Measurements from ENCODE around the gene TEAD3. TPM values are rescaled to one million over a fixed set of nuclear protein-coding genes. Genes with fewer than 3 reads are reported as not detected.
A peak's percentile ranks its signal among the peaks of the same experiment; 100 is the strongest.

TEAD3 gene
- total RNA-seq, 4 donors from 2014 or later: 13.7 to 33.5 (median 29.3) TPM

DNA sequence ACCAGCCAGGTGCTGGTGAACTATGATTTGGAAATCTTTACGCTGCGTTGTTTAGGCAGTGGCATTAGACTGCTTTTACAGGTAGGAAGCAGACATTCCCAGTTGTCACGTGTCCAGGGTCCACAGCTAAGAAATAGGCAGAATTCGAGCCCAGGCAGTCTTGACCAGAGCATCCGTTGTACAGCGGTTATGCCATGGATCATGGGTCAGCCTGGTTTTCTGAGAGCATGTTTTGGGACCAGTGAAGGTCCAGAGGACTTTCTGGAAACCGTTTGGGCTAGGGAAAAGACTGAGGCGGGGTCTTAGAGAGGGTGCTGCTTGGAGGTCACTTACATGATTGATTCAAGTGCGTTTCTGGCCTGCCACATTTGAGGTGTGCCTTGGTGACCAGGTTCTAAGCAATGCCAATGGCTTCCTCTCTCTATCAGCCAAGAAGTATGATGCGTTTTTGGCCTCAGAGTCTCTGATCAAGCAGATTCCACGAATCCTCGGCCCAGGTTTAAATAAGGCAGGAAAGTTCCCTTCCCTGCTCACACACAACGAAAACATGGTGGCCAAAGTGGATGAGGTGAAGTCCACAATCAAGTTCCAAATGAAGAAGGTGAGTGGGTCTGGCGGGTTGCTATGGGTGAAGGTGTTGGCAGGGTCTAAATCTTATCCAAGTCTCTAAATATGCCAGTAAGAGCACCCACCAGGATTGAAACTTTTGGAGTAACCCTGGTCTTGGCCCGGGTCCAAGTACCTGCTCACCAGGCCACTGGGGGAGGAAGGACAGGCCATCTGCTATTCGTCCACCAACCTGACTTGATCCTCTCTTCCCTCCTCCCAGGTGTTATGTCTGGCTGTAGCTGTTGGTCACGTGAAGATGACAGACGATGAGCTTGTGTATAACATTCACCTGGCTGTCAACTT lies 26.9 kb downstream of the TEAD3 start:
- intact Hi-C loops (cut with DNase I): no loop called here
- H3K4me1 ChIP-seq: peaks cover 21 to 62% (median 25%) of the 10 kb centered on the region in 3 donors
- H3K4me3 ChIP-seq: peak overlapping the region; percentile 64 to 91 (median 74)
- H3K27ac ChIP-seq: peak overlapping the region; percentile 91 to 93 (median 92)
- no peaks in the 10 kb centered on the region for H3K27me3 ChIP-seq
- peaks cover 12 to 80% (median 16%) of the 10 kb centered on the region in 3 donors for H3K36me3 ChIP-seq
- 15 to 28% methylated on average over 15 to 18 of the region's 18 CpGs for WGBS, 2 donors
- H3K9me3 ChIP-seq: no peaks in the 10 kb centered on the region
- DNase-seq: no peak
- TF ChIP-seq POLR2A (IDR thresholded peaks at IDR 0.05): no peak
- TF ChIP-seq, protein P1, sequence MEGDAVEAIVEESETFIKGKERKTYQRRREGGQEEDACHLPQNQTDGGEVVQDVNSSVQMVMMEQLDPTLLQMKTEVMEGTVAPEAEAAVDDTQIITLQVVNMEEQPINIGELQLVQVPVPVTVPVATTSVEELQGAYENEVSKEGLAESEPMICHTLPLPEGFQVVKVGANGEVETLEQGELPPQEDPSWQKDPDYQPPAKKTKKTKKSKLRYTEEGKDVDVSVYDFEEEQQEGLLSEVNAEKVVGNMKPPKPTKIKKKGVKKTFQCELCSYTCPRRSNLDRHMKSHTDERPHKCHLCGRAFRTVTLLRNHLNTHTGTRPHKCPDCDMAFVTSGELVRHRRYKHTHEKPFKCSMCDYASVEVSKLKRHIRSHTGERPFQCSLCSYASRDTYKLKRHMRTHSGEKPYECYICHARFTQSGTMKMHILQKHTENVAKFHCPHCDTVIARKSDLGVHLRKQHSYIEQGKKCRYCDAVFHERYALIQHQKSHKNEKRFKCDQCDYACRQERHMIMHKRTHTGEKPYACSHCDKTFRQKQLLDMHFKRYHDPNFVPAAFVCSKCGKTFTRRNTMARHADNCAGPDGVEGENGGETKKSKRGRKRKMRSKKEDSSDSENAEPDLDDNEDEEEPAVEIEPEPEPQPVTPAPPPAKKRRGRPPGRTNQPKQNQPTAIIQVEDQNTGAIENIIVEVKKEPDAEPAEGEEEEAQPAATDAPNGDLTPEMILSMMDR (IDR thresholded peaks at IDR 0.05): no peak

DNA sequence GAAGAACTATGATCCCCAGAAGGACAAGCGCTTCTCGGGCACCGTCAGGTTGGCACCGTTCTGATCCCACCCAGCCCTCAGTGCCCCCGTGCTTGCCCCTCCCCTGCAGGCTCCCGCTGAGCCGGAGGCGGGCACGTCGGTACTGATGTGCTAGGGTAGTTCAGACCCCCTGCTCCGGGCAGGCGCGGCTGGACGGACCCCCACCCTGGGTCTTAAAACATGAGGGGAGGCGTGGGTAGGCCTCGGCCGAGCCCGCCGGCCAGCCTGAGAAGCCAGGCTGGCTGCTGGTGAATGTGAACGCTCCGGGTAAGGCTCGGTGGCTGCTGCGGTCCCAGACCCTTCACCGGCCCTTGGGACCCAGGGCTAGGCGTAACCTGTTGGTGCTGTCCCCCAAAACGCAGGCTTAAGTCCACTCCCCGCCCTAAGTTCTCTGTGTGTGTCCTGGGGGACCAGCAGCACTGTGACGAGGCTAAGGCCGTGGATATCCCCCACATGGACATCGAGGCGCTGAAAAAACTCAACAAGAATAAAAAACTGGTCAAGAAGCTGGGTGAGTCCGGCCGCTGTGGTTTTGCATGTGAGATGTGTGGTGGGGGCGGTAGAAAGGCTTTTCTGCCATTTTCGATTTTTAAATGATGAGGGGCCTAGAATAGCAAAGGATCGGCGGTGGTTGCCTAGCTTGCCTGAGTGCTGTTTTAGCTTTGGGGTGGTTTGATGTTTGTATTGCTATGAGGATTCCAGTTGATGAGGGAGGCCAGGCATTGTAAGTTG lies 27.7 kb downstream of the TEAD3 start:
- no peaks in the 10 kb centered on the region for H3K9me3 ChIP-seq
- H3K4me1 ChIP-seq: peaks cover 21 to 60% (median 25%) of the 10 kb centered on the region in 3 donors
- H3K27me3 ChIP-seq: no peaks in the 10 kb centered on the region
- 1 to 5% methylated on average over 7 to 11 of the region's 37 CpGs for WGBS, 2 donors
- peak overlapping the region; percentile 64 to 91 (median 74) for H3K4me3 ChIP-seq
- H3K36me3 ChIP-seq: peaks cover 12 to 74% (median 16%) of the 10 kb centered on the region in 3 donors
- H3K27ac ChIP-seq: peak overlapping the region; percentile 91 to 93 (median 92)
- TF ChIP-seq, protein P1 (IDR thresholded peaks at IDR 0.05): no peak
- TF ChIP-seq POLR2A (IDR thresholded peaks at IDR 0.05): no peak
- DNase-seq: no peak
- intact Hi-C loops (cut with DNase I): no loop called here

DNA sequence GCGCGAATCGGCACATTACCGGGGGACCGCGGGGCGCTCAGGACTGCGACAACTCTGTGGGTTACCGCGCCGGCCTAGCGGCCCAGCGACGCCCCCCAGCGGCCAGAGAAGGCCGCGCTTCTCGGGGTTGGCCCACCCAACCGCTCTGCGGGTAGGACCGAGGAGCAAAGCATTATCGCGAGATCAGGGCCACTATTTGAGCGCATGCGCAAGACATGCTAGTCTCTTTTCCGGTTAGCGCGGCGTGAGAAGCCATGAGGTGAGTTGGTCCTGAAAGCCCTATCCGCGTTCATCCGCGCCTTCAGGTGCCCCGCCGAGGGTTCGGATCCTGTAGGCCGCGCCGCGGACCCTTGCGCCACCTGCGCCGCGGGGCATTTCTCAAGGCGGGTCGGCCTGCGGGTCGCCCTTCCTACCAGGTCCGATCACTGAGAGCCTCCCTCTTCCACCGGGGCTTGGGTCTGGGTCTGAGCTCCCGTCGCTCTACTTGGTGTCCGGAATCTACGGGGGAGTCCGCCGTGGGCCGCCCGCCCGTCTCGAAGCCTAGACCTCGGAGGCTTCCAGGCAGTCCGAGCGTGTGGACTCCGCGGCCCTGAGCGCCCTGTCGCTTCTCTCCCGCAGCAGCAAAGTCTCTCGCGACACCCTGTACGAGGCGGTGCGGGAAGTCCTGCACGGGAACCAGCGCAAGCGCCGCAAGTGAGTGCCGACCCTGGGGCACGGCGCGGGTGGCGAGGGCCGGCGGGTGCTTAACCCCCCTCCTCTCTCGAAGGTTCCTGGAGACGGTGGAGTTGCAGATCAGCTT lies 28.5 kb downstream of the TEAD3 start, which contains the start of gene RPL10A:
RPL10A (plus strand) TSS at position 221 of the 799 bp plus-strand sequence; CDS start at position 255, 34 bp downstream.
- intact Hi-C loops (cut with DNase I): no loop called here
- peaks cover 7 to 71% (median 13%) of the 10 kb centered on the region in 3 donors for H3K36me3 ChIP-seq
- WGBS, 2 donors: 0% methylated on average over 14 to 26 of the region's 86 CpGs
- H3K27me3 ChIP-seq: no peaks in the 10 kb centered on the region
- peak; percentile 67 for DNase-seq
- H3K4me3 ChIP-seq: peak within 1 kb of the TSS; percentile 64 to 91 (median 74)
- H3K9me3 ChIP-seq: no peaks in the 10 kb centered on the region
- H3K27ac ChIP-seq: peak within 1 kb of the TSS; percentile 91 to 93 (median 92)
- TF ChIP-seq, protein P1 (IDR thresholded peaks at IDR 0.05): peak; percentile 93 to 99 (median 98)
- TF ChIP-seq POLR2A (IDR thresholded peaks at IDR 0.05): peak in 3 of 4 donors; percentile 76 to 94 (median 92)
- H3K4me1 ChIP-seq: peaks cover 21 to 54% (median 21%) of the 10 kb centered on the region in 3 donors

DNA sequence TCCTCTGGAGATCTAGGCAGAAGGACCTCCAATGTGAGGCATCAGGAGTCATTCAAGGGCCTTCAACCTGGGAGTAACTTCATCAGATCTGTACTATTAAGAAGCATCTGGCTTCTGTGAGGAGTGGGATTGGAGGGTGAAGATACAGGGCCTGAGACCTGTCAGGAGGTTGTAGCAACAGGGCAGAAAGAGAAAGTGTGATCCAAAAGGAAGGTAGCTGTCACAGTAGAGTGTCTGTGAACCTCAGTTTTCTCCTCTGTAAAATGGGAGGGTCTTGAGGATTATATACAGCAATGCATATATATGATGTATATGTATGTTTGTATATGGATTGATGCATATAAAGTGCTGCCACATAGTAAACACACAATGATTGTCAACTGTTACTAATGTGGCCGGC lies 31.2 kb downstream of the TEAD3 start:
- H3K27ac ChIP-seq: no peak overlapping the region
- no peaks in the 10 kb centered on the region for H3K9me3 ChIP-seq
- peaks cover 7 to 62% (median 8%) of the 10 kb centered on the region in 3 donors for H3K36me3 ChIP-seq
- TF ChIP-seq POLR2A (IDR thresholded peaks at IDR 0.05): no peak
- TF ChIP-seq, protein P1 (IDR thresholded peaks at IDR 0.05): no peak
- intact Hi-C loops (cut with DNase I): no loop called here
- peaks cover 12 to 41% (median 13%) of the 10 kb centered on the region in 3 donors for H3K4me1 ChIP-seq
- no peak for DNase-seq
- no peaks in the 10 kb centered on the region for H3K27me3 ChIP-seq
- WGBS, 2 donors: 90 to 100% methylated on average over 1 of the region's 1 CpG
- no peak overlapping the region for H3K4me3 ChIP-seq

All from esophagus squamous epithelium (tissue), 5 donors.